ENCODE results near the gene SH3TC1. TPM values are rescaled to one million over a fixed set of nuclear protein-coding genes. Genes with fewer than 3 reads are reported as not detected.

The SH3TC1 gene
- total RNA-seq, 1 donor from 2014 or later = 0.70 TPM

GRCh38 chr4:8225706-8226443 is 26.8 kb downstream of the SH3TC1 start:
- Mint-ChIP-seq H3K9me3 (ENCODE audit: unreplicated experiment) (no peaks in the 10 kb centered on the region), H3K36me3 (ENCODE audit: unreplicated experiment) (no peaks in the 10 kb centered on the region), H3K27me3 (ENCODE audit: unreplicated experiment) (no peaks in the 10 kb centered on the region), H3K4me1 (ENCODE audit: unreplicated experiment) (peaks cover 28% of the 10 kb centered on the region), H3K4me3 (ENCODE audit: unreplicated experiment) (no peak overlapping the region), H3K27ac (ENCODE audit: unreplicated experiment) (no peak overlapping the region)
- TF ChIP-seq CTCF (IDR thresholded peaks at IDR 0.05) = no peak
- DNase-seq (ENCODE audit: extremely low spot score, unreplicated experiment) = no peak

- peaks cover 31% of the 10 kb centered on the region for H3K4me1 Mint-ChIP-seq (ENCODE audit: unreplicated experiment)
- no peak overlapping the region for H3K27ac Mint-ChIP-seq (ENCODE audit: unreplicated experiment)
- no peak for DNase-seq (ENCODE audit: extremely low spot score, unreplicated experiment)
- no peaks in the 10 kb centered on the region for H3K36me3 Mint-ChIP-seq (ENCODE audit: unreplicated experiment)
- H3K4me3 Mint-ChIP-seq (ENCODE audit: unreplicated experiment) = no peak overlapping the region
- H3K27me3 Mint-ChIP-seq (ENCODE audit: unreplicated experiment) = no peaks in the 10 kb centered on the region
- H3K9me3 Mint-ChIP-seq (ENCODE audit: unreplicated experiment) = no peaks in the 10 kb centered on the region
- TF ChIP-seq CTCF (IDR thresholded peaks at IDR 0.05) = no peak
Observed at GRCh38 chr4:8227201-8227770, 28.2 kb downstream of the SH3TC1 start.

GRCh38 chr4:8227771-8228318 is 28.8 kb downstream of the SH3TC1 start:
- TF ChIP-seq CTCF (IDR thresholded peaks at IDR 0.05) = no peak
- no peaks in the 10 kb centered on the region for H3K27me3 Mint-ChIP-seq (ENCODE audit: unreplicated experiment)
- H3K4me1 Mint-ChIP-seq (ENCODE audit: unreplicated experiment) = peaks cover 31% of the 10 kb centered on the region
- H3K27ac Mint-ChIP-seq (ENCODE audit: unreplicated experiment) = no peak overlapping the region
- DNase-seq (ENCODE audit: extremely low spot score, unreplicated experiment) = no peak
- H3K9me3 Mint-ChIP-seq (ENCODE audit: unreplicated experiment) = no peaks in the 10 kb centered on the region
- no peaks in the 10 kb centered on the region for H3K36me3 Mint-ChIP-seq (ENCODE audit: unreplicated experiment)
- H3K4me3 Mint-ChIP-seq (ENCODE audit: unreplicated experiment) = no peak overlapping the region

- Mint-ChIP-seq H3K27ac (ENCODE audit: unreplicated experiment) (peak overlapping the region; percentile 34), H3K9me3 (ENCODE audit: unreplicated experiment) (no peaks in the 10 kb centered on the region), H3K36me3 (ENCODE audit: unreplicated experiment) (no peaks in the 10 kb centered on the region), H3K4me3 (ENCODE audit: unreplicated experiment) (no peak overlapping the region), H3K4me1 (ENCODE audit: unreplicated experiment) (peaks cover 31% of the 10 kb centered on the region), H3K27me3 (ENCODE audit: unreplicated experiment) (no peaks in the 10 kb centered on the region)
- DNase-seq (ENCODE audit: extremely low spot score, unreplicated experiment) = no peak
- no peak for TF ChIP-seq CTCF (IDR thresholded peaks at IDR 0.05)
Observed at GRCh38 chr4:8228319-8229250, 29.5 kb downstream of the SH3TC1 start.
